NCI-H1694 (cell line): ENCODE data around the gene DNAH8.

Source experiments
- DNase-seq: peaks from one replicate; lab custom pipeline; 2025; lab: John Stamatoyannopoulos, UW

The DNAH8 gene

GRCh38 chr6:39075807-39076622 is 360.9 kb downstream of the DNAH8 start:
- DNase-seq = no peak

- no peak for DNase-seq
Measured at GRCh38 chr6:39076623-39077535, 361.8 kb downstream of the DNAH8 start.

- no peak for DNase-seq
Measured at GRCh38 chr6:39077882-39078594, 362.9 kb downstream of the DNAH8 start.

GRCh38 chr6:39078695-39079094 is 363.6 kb downstream of the DNAH8 start:
- DNase-seq = no peak

GRCh38 chr6:39079197-39080125 is 364.4 kb downstream of the DNAH8 start:
- no peak for DNase-seq
